ENCODE results near the gene HES4. TPM values are rescaled to one million over a fixed set of nuclear protein-coding genes. Genes with fewer than 3 reads are reported as not detected.
A peak's percentile ranks its signal among the peaks of the same experiment; 100 is the strongest.
"Not testable (repeated sequence)": the region's sequence is repeated elsewhere in the genome, so short reads cannot be mapped to it uniquely, and the experiment has no call there.

HES4 gene
- total RNA-seq, 1 donor from 2014 or later: 75.0 TPM

- no peak for DNase-seq (ENCODE audit: extremely low spot score, unreplicated experiment)
- Mint-ChIP-seq H3K4me1 (ENCODE audit: unreplicated experiment) (peaks cover 32% of the 10 kb centered on the region), H3K27ac (ENCODE audit: unreplicated experiment) (no peak overlapping the region), H3K4me3 (ENCODE audit: unreplicated experiment) (peak overlapping the region; percentile 78), H3K9me3 (ENCODE audit: unreplicated experiment) (no peaks in the 10 kb centered on the region), H3K27me3 (ENCODE audit: unreplicated experiment) (no peaks in the 10 kb centered on the region), H3K36me3 (ENCODE audit: unreplicated experiment) (no peaks in the 10 kb centered on the region)
- TF ChIP-seq CTCF (IDR thresholded peaks at IDR 0.05): no peak
These were observed 20.6 kb upstream of the HES4 start for GRCh38 chr1:1020415-1021009.

GRCh38 chr1:1020000-1020404 lies 20.1 kb upstream of the HES4 start, which contains the start of gene AGRN:
Gene AGRN, plus strand, starts transcription at chr1:1020120. Its CDS starts 53 bp downstream, at chr1:1020173.
- no peak for DNase-seq (ENCODE audit: extremely low spot score, unreplicated experiment)
- Mint-ChIP-seq H3K27ac (ENCODE audit: unreplicated experiment) (peak within 1 kb of the TSS; percentile 41), H3K4me3 (ENCODE audit: unreplicated experiment) (peak within 1 kb of the TSS; percentile 78), H3K4me1 (ENCODE audit: unreplicated experiment) (peaks cover 32% of the 10 kb centered on the region), H3K27me3 (ENCODE audit: unreplicated experiment) (no peaks in the 10 kb centered on the region), H3K9me3 (ENCODE audit: unreplicated experiment) (no peaks in the 10 kb centered on the region), H3K36me3 (ENCODE audit: unreplicated experiment) (no peaks in the 10 kb centered on the region)
- no peak for TF ChIP-seq CTCF (IDR thresholded peaks at IDR 0.05)

GRCh38 chr1:1019122-1019999 lies 19.5 kb upstream of the HES4 start:
- Mint-ChIP-seq H3K9me3 (ENCODE audit: unreplicated experiment) (no peaks in the 10 kb centered on the region), H3K4me1 (ENCODE audit: unreplicated experiment) (peaks cover 33% of the 10 kb centered on the region), H3K27me3 (ENCODE audit: unreplicated experiment) (no peaks in the 10 kb centered on the region), H3K27ac (ENCODE audit: unreplicated experiment) (no peak overlapping the region), H3K36me3 (ENCODE audit: unreplicated experiment) (no peaks in the 10 kb centered on the region), H3K4me3 (ENCODE audit: unreplicated experiment) (peak overlapping the region; percentile 35)
- TF ChIP-seq CTCF (IDR thresholded peaks at IDR 0.05): peak; percentile 61
- DNase-seq (ENCODE audit: extremely low spot score, unreplicated experiment): peak; percentile 98

GRCh38 chr1:1018321-1018685 lies 18.4 kb upstream of the HES4 start:
- not testable (repeated sequence) for DNase-seq (ENCODE audit: extremely low spot score, unreplicated experiment); H3K9me3 Mint-ChIP-seq (ENCODE audit: unreplicated experiment); H3K27me3 Mint-ChIP-seq (ENCODE audit: unreplicated experiment); H3K27ac Mint-ChIP-seq (ENCODE audit: unreplicated experiment); H3K4me3 Mint-ChIP-seq (ENCODE audit: unreplicated experiment); H3K36me3 Mint-ChIP-seq (ENCODE audit: unreplicated experiment)
- peaks cover 38% of the 10 kb centered on the region for H3K4me1 Mint-ChIP-seq (ENCODE audit: unreplicated experiment)

GRCh38 chr1:1017397-1018320 lies 17.8 kb upstream of the HES4 start:
- H3K27ac Mint-ChIP-seq (ENCODE audit: unreplicated experiment); H3K27me3 Mint-ChIP-seq (ENCODE audit: unreplicated experiment); H3K36me3 Mint-ChIP-seq (ENCODE audit: unreplicated experiment); H3K9me3 Mint-ChIP-seq (ENCODE audit: unreplicated experiment); DNase-seq (ENCODE audit: extremely low spot score, unreplicated experiment); H3K4me3 Mint-ChIP-seq (ENCODE audit: unreplicated experiment): not testable (repeated sequence)
- peaks cover 38% of the 10 kb centered on the region for H3K4me1 Mint-ChIP-seq (ENCODE audit: unreplicated experiment)
